22Rv1 (cell line): Measurements from ENCODE around the gene CARS1.

Source experiments
- H3K27ac ChIP-seq: fragments of 450-650 bp; 2 replicates; pipeline ENCODE4 v1.5.1; 2017
- ZFX ChIP-seq: fragments of 450-650 bp; IDR thresholded peaks from 2 replicates; pipeline ENCODE4 v1.6.1; 2017; ENCODE audit warnings: antibody characterized with exemption, borderline replicate concordance
- TF ChIP-seq, protein P1 (sequence below): fragments of 450-650 bp; IDR thresholded peaks from 2 replicates; pipeline ENCODE4 v1.5.1; 2017; ENCODE audit warnings: mild to moderate bottlenecking

Gene CARS1

DNA sequence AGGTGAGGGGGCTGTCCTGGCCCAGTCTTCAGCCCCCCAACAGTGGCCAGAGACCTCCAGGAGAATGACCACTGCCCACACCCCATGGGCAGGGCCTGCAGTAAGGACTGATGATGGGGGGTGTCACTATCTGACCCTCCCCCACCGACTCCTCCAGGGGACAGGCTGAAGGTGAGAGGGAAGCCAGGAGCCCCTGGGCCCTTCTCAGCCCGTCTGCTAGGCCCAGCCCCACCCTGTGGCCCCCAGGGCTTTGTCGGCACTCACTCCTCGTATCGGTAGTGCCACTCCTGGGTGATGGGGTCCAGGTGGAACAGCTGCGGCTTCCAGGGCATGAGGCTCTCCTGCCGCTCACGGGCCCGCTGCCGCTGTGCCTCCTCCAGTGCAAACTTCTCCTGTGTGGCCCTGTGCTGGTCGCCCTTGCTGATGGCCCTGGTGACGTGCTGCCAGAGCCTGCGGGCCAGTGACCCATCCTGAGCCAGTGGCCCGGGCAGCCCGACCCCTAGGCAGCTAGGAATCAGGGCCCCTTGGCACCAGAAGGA, 35.4 kb upstream of the CARS1 start:
- TF ChIP-seq, protein P1, sequence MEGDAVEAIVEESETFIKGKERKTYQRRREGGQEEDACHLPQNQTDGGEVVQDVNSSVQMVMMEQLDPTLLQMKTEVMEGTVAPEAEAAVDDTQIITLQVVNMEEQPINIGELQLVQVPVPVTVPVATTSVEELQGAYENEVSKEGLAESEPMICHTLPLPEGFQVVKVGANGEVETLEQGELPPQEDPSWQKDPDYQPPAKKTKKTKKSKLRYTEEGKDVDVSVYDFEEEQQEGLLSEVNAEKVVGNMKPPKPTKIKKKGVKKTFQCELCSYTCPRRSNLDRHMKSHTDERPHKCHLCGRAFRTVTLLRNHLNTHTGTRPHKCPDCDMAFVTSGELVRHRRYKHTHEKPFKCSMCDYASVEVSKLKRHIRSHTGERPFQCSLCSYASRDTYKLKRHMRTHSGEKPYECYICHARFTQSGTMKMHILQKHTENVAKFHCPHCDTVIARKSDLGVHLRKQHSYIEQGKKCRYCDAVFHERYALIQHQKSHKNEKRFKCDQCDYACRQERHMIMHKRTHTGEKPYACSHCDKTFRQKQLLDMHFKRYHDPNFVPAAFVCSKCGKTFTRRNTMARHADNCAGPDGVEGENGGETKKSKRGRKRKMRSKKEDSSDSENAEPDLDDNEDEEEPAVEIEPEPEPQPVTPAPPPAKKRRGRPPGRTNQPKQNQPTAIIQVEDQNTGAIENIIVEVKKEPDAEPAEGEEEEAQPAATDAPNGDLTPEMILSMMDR = no peak
- no peak for TF ChIP-seq ZFX
- H3K27ac ChIP-seq = no peak overlapping the region

DNA sequence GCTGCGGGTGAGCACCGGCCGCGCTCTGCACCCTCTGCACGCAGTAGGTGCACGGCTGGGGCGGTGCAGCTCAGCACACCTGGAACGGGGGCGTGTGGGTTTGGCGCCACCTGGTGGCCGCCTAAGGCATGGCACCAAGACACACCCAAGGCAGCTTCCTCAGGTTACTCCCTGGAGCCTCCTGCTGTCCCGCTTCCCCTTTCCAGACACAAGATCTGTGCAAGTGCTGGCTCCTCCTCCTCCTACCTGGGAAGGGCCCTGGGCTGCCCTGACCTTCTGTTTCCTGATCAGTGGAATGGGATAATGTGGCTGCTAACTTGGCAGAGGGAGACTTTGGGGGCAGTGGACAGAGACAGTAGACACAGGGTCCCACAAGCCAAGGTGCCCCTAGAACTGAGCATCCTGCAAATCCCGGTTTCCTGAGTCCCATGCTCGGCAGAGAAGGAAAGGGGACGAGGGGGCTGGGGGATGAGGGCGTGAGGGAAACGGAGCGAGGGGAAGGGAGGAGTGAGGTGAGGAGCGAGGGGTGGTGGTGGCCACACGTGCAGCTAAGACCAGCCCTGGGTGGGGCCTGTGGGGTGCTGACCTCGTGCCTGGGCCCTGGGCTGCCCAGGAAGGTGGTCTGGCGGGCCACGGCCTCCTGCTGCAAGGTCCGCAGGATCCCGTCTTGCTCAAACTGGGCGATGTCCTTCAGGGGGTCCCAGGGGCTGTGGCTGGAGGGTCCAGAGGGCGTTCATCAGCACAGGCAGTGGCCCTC, 34.8 kb upstream of the CARS1 start:
- H3K27ac ChIP-seq = no peak overlapping the region

DNA sequence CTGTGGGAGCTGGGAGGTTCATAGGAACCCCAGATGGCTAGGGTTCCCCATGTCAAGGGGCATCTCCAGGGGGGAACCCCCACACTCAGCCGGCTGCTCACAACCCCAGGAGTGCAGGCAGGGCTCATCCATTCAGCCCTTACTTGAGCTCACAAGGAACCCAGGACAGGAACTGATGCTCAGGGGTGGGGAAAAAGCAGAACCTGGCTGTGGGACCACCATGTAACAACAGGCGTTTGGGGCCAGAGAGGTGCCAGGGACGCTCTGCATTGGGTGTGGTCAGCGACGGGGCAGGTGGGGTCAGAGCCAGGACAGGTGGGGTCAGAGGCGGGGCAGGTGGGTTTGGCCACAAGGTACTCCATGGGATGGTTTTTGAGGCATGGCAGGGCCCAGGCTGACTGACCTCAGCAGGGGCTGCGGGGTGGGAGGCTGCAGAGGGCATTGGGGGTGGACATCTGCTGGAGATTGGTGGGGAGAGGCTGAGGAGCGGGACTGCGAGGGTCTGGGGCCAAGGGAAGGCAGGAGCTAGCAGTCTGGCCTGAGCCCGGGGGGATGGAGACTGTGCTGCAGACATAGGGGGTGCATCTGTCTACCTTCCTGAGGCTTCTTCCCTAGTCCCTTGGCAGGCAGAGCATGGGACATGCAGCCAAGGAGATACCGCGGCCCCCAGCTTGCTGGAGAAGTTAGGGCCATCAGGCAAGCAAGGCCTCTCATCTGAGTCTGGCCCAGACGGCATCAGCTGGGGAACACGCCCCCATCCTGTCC, 34.0 kb upstream of the CARS1 start:
- TF ChIP-seq ZFX = no peak
- TF ChIP-seq, protein P1 = no peak
- H3K27ac ChIP-seq = no peak overlapping the region

More for the DNA sequence above, 34.8 kb upstream of the CARS1 start:
- TF ChIP-seq, protein P1 = peak; percentile 97
- no peak for TF ChIP-seq ZFX

DNA sequence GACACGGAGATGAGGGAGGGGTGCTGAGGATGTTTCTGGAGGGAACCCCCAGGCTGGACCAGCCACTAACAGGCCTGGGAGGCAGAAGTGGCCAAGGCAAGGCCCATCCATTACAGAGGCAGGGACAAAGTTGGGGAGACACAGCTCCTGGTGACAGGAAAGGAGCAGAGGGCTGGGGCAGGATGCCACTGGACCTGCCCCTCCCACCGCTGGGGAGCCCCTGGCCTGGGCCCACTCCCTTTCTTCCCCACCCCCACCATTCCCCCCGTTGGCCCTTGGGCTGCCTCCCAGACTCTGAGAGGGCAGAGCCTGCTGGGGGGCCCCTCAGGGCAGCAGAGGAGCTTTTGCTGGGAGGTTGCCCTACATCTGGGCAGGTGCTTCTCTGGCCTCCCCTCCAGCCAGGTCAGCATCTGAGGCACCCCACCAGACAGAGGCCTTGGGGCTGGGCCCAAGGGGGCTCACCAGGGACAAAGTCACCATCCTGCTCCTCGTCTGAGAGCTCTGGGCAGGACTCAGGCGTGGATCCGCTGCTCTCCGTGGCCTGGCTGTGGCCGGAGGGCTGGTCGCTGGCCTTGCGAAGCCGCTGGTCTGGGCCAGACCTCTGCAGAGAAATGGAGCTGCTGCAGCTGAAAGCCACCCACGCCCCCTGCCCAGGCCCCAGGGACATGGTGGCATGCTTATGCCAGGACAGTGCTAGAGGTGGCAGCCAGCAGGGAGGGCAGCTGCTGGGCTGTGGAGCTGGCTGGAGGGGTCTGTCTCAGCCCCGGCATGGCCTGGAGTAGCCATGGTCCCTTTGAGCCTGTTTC, 33.1 kb upstream of the CARS1 start:
- no peak overlapping the region for H3K27ac ChIP-seq
- no peak for TF ChIP-seq ZFX
- TF ChIP-seq, protein P1 = no peak

DNA sequence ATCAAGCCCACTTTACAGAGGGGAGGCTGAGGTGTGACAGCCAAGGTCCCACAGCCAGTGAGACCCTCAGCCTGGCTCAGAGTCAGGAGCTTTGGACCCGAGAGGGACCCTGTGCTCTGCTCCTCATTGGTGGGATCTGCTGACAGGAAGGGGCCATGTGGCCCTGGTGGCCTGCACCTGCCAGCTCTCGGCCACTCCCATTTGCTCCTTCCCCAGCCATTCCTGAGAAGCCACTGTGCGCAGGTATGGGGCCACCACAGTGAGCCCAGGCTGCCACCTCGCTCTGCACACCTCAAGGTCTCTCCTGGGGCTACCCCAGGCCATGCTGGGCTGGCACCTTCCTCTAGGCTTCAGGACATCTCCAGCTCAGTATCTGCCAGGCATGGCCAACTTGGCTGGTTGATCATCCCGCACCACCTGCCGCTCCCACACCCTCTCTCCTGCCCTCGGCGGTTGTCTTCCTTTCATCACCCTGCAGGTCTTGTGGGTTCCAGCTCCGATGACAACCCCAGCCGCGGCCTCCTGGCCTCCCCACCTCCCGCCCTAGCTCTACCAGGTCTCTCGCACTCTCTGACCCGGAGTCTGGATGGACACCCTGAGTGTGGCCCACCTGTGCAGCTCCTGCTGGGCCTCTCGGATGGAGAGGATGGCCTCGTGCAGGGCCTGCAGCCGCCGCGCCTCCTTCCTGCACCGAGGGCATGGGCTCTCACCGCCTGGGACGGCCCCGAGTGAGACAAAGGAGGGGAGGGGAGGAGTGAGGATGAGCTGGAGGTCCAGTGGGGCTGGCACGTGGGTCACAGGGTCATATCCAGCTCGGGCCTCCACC, 32.2 kb upstream of the CARS1 start:
- TF ChIP-seq, protein P1 = no peak
- no peak overlapping the region for H3K27ac ChIP-seq

DNA sequence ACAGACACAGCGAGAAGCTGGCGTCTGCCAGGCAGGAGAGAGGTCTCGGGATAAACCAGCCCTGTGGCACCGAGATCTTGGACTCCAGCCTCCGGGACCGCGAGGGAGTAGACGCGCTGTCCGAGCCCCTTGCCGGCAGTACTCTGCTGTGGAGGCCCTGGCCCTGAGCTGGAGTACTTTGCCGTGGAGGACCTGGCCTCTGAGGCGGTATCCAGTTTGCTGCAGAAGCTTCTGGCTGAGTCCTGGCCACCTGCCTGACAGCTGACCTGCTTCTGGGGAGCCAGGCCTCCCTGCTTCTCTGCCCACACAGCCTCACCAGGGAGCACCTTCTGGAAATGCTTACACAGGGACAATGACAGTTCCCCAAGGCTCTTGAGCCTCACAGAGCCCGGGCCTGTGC, 31.6 kb upstream of the CARS1 start:
- TF ChIP-seq, protein P1 = no peak

More for the DNA sequence above, 31.6 kb upstream of the CARS1 start:
- no peak overlapping the region for H3K27ac ChIP-seq
